IMR-90 (cell line): ENCODE results near the gene RAB11A.

Source experiments
- CTCF ChIP-seq: conservative IDR thresholded peaks from 2 replicates; pipeline ENCODE4 v1.5.1; 2012; ENCODE audit warnings: mild to moderate bottlenecking, low read depth, low read length, improper control_type of control experiment
- POLR2A ChIP-seq: IDR thresholded peaks from 2 replicates; pipeline ENCODE4 v1.6.1; 2012; ENCODE audit warnings: mild to moderate bottlenecking, low read depth, low read length

GRCh38 chr15:65836665-65837064 is 32.6 kb upstream of the RAB11A start:
- TF ChIP-seq CTCF, result no peak
- TF ChIP-seq POLR2A, result no peak
